IPS-NIHi7 (cell line): ENCODE results near the gene PPP3CA.

Source experiments
- DNase-seq: peaks from one replicate; pipeline ENCODE4 v3.0.0; 2012; ENCODE audit warnings: mixed read lengths; ENCODE audit errors: extremely low spot score

Gene PPP3CA

DNA sequence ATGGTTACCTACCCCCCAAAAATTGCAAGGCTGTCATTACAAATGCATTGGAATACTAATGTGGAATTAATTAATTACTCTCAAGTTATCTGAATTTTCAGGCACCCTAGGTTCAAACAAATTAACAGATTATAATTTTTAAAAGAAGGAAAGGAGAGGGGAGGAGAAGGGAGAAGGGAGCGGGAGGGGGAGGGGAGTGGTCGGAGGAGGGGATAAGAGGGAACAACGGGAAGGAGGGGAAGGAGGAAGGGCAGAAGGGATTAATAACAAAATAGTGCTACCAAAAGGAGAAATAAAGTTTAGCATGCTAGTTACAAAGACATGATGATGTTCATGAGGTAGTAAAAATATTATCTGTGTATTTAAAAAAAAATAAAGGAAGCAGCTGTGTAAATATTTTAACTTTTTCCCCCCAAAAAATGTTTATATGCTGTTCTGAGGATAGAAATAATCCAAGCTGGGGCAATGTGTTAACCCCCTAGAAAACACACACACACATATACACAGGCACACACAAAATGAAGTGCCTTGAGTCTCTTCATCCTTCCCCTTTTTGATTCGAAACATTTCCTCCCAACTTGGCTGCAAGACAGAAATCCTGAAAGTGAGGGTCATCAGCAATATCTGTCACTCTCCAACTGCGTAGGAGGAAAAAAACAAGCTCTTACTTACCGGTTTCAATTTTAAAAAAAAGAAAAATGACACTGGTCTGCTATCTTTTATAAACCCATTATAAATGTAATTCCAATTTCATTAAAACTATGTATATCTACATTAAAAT is 58.8 kb downstream of the PPP3CA start:
- DNase-seq, result peak; percentile 13

DNA sequence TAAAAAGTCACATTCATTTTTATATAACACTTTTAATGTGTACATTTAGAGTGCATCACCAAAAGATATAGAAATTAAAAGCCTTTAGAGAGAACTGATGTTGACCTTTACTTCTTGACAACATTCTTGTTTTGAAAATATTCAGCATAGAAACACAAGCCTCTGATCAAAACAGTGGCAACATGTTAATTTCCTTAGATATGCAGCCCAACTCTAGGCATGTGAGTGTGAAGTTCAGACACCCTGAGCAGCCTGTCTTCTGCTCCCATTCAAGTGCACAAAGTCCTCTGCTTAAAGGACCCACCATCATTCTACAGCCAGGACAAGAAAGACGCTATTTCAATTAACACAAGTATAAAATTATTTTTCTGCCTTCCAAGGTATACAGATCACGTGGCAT is 60.0 kb downstream of the PPP3CA start:
- no peak for DNase-seq

DNA sequence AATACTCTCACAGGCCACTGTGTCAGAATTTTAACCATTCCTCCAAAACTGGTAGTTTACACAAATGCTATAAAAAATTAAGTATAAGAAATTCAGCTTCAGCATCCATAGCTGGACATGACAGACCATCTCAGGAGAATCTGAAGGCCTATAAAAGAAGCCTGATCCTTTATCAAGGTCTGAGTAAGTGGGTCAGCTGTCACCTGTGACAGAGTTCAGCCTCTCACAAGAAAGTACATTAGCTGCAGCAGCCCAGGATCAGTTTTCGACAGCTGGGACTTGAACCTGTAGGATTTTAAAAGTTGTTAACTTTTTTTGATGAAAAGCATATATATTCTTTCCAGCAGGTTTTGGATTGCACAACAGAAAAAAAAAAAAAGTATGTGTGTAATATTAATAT is 60.7 kb downstream of the PPP3CA start:
- no peak for DNase-seq

DNA sequence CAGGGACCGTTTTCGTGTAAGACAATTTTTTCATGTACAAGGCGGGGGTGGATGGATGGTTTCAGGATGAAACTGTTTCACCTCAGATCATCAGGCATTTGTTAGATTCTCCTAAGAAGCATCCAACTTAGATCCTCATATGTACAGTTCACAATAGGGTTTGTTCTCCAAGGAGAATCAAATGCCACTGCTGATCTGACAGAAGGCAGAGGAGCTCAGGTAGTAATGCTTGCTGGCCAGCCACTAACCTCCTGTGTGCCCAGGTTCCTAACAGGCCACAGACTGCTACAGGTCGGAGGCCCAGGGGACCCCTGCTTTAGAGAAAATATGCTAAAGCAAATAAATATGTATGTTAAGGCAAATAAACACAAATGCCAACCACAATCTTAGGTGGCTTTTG is 61.3 kb downstream of the PPP3CA start:
- DNase-seq, result no peak

DNA sequence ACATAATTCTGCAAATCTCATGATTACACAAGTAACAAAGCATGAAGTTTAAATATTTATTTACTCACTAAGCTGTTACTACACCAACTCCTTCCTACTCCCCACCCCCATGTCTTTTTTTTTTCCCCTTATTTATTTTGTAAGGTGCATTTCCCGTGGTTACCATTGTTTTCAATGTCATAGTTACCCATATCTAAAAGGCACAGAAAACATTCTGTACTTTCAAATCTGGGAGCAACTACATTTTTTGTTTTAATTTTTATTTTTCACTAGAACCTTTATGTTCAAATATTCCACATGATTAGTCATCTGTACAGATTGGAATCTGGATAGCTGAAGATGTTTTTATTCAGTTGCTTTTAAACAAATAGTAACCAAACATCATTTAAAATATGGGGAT is 62.8 kb downstream of the PPP3CA start:
- DNase-seq, result no peak

DNA sequence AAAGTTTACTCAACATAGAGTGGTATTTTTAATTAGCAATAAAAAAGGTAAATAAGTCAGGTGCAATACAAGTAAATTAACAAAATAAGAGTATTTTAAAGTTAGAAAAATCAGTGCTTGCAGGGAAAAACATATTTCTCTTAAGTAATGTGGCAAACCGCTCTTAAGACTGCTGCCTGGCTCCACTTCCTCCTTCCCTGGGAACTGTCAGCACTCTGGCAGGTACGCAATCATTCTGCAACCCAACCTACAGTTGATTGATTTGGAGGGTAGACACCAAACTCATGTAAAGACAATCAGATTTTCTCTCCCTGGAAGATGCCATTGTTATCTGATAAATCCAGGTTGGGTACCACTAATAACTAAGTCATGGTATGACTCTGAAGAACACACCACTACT is 63.9 kb downstream of the PPP3CA start:
- no peak for DNase-seq

DNA sequence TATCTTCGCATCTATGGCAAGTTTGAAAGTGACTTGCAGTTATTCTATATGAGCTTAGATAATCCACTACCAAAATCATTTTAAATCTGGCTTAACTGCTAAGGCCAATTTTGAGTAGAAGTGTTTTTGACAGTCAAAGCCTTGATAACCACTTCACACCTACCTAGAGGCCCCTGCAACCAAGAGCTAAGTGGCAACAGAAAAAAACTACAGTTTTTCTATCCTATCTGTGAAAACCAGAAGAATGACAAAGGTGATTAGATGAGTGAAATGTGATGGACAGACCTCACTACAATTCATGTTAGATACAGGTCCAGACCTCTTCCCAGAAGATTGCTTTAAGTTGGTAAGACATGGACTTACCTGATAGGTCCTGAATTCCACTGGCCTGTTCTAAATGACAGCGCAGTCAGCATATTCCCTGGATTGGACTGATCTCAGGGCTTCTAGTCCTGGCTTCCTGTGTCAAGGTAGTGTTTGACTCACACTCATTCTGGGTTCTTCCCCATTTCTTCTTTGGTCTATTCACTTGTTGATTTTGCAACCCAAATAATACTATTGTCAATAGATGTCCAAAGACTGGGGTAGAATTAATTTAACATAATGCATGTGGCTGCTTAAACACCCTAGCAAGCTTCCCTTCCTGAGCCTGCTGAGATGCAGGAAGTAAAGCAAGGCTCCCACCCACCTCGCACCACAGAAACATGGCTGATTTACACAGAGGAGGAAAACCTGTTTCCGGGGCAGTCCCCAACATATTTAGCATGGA is 65.1 kb downstream of the PPP3CA start:
- peak; percentile 26 for DNase-seq

DNA sequence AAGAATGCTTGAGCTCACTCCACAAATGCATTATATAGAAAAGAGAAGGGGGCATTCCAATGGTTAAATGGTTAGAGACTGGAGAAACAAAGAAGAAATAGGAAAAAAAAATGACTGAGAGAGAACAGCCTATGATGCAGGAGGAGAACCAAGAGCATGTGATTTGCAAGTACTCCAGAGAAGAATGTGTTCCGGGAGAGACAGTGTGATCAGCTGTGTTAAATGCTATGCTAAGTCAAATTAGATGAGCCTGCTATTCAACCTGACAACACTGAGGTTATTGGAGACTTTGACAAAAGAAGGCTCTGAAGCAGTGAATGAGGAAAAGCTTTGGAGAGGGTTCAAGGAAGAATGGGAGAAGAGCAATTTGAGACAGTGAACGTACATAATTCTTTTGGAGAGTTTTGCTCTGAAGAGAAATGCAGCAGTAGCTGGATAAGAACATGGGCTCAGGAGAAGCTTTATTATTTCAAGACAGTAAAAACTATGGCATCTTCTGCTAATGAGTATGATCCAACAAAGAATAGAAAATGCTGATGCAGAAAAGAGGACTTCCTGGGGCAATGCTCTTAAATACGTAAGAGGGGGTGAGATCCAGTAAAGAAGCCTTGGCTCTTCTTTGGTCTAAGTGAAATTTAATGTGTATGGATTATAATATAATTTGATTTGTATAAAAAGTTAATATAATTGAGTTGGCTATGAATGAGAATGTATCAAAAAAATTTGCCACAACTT is 66.3 kb downstream of the PPP3CA start:
- no peak for DNase-seq

DNA sequence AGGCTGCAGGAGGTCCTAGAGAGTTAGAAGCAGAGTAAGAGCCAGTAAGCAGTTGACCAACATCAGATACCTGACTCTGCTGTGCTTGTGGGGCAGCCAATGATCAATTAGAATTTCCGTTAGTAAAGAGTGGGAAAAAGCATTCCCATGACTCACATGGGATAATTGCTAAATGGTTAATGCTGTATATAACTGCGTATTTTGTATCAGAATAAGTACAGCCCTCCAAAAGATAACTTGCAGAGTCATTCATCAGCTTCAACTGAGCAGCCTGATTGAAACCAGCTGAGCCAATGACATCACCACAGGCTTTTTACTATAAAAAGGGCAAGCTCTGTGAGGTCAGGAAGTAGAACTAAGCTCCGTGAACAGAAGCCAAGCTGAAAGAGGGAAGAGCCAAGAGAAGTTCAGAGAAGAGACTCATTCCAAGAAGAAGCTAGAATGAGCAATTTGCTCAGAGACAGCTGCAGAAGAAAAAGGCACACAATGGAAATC is 67.9 kb downstream of the PPP3CA start:
- DNase-seq, result peak; percentile 10

DNA sequence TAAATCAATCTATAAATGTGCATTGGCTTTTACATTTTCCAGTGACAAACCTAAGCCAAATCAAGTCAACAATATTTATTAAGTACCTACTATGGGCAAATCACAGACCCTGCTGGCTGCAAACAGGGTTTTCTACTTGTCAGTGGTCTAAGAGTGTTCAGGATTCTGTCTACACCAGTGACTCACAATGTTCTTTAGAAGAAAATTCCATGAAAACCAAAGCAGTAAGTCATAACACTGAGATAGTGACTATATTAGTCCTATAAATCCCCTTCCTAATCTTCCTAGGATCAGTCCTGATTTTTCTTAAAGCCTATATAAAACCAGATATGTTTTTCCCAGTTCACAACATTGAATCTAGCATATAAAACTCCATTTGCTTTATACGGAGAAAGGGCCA is 69.7 kb downstream of the PPP3CA start:
- no peak for DNase-seq

DNA sequence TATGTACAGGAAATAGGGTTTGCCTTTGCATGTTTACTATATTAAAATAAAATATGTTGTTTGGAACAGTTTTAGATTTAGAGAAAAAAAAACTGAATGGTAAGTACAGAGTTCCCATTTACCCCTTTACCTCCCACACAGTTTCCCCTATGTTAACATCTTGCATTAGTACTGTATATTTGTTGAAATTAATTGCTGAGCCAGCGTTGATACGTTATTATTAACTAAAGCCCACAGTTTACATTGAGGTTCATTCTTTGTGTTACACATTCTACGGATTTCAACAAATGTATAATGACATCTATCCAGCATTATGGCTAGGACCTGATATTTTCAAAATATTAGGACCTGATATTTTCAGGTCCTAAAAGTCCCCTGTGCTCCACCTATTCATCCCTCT is 70.7 kb downstream of the PPP3CA start:
- DNase-seq, result no peak

DNA sequence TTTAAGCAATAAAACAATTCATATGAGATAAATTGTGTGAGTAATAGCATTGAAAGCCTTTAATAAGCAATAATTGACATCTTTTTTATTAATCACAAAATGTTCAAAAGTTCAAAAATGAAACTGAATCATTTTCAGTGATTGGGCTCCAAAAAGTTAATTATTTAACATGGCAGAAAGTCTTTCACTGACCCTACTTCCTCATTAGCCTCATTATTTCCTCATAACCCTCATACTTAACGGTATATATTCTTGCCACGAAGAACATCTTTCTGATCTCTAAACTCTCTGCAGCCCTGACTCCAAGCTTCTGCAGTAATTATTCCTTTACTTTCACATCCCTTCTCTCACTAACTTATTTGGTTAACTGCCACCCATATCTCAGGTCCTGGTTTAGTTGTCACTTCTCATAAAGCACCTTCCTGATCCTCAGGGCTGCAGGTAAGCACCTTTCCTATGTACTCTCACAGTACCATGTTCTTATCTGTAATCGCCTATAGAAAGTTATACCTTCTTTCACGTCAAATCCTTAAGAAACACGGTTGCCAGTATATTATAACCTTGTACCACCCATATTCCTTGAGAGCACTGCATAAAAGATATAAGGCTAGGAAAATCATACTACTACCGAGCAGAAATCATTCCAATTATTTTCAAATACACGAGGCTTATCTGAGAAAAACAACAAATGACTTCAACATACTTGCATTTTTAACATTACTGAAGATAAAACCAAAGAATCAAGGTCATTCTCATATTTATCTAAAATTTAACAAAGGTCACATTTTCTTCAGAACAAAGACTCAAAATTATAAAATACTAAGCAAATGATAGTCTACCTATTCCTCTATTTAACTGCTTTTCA is 72.2 kb downstream of the PPP3CA start:
- no peak for DNase-seq

DNA sequence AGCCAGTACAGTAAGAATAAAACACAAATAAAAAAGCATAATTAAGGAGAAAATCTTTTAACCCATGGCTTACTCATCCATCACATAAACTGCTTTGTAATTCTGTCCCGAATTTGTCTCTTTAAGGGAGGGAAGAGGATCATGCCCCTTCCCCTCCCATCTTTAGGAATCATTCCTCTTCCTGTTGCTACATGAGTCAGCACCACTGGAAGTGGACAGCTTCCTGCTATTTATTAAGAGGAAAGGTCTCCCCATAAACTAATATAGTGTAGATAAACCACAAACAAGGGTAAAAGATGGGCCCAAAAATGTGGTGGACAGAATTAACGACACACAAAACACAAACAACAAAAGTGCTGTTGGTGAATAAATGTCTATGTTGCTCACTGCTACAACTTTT is 75.8 kb downstream of the PPP3CA start:
- no peak for DNase-seq

DNA sequence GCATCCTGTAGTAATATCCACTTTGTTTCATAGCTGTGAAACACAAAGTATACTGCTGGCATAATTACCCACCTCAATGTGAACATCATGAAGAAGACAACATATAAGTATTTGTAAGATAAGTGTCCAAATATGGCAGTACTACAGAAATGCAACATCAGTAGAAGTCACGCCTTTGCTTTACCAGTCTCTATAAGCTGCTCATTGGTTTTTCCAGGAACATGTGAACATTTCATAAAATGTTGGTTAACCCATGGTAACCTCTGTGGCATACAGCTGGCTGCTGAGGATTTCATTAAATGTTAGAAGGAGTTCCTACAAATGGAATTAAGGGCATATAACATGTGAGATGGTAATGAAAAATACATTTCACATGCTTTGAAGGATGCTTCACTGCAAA is 77.6 kb downstream of the PPP3CA start:
- no peak for DNase-seq

DNA sequence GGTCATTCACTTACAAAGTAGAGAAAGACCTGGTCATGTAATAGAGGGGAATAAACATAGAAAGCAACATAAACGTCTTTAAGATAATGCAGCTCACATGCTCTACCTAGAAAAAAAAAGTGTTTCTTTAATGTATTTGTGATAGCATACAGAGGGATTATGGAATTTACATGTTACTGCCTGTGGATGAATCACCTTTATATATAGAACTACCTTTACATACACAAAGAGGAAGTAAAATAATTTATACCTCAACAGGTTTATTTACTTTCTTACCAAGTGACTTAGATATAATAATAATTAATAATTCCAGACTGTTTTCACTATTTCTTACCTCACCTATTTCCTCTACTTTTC is 81.5 kb downstream of the PPP3CA start:
- no peak for DNase-seq

DNA sequence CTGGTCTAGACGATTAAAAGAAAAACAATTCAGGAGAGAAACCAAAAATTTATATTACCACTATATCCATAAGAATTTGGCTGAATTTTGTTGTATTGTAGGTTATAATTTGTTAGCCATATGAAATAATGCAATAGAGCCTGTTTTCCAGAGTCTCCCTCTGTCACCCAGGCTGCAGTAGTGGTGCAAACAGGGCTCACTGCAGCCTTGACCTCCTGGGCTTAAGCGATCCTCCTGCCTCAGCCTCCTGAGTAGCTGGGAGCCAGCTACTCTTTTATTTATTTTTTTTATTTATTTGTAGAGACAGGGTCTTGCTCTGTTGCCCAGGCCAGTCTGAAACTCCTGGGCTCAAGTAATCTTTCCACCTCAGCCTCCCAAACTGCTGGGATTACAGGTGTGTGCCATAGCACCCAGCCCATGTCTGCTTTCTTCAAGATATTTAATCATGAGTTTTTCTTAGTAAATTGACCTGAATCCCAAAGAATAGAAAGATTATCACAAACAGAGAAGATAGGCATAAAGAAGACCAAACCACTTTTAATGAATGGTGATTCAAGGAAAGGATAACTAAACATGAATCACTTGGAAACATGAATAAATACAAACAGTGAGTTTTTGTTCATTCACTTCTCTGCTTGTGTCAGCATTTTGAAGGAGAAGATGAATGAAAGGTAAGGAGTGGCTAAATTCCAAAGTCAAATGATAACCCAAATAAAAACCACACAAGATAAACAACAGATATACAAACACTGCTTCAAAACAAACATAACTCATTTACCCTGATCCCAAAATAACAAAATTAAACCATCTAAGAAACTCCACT is 82.1 kb downstream of the PPP3CA start:
- DNase-seq, result no peak

DNA sequence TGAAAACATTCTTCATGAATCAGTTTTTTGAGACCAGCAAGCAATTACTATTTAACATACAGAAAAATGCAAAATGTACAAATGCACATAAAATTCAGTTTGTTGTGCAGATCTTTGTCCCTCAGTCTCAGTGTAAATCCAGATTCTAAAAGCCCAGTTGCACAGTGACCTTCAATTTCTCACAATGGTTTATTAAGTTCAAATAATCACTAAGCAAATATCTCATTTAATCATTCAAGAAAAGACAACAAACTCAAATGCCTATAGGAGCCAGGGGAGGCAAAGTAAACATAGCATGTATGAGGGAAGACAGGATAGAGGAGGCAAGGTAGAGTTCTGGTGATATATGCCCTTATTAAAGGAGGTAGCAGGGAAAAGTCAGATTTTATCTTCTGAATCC is 82.8 kb downstream of the PPP3CA start:
- DNase-seq, result no peak

DNA sequence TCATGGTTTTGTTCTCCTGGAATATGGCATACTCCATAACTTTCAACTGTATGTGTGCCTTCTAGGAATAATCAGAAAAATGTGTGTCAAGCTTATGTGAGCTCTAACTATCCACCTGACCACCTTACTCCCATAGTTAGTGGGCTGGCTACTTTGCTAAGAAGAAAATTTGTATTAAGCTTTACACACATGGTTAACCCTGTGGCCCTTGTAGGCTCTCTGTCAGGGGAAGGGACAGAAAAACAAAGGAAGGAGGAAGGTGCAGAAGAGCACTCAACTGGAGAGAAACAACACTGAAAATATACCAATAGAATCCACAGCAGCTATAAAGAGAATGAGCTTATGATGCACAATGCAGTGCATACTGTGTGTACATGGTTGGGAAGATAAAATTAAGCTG is 84.6 kb downstream of the PPP3CA start:
- DNase-seq, result no peak

DNA sequence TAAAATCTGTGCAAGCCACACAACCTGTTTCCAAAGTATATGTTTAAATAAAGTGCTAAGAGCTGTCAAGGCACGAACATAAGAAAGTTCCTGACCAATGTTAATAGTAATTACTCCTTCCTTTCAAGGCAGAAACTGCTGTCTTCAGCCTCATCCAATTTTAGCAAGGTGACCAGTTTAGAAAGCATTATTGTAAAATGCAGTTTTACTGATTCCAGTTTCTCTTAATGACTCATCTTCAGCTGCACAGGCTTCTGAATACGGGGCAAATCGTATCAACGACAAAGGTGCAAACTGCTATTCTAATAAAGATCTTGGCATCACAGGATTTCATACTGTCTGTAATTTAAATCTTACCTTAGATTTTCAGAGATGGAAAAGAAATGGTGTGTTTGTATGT is 87.5 kb downstream of the PPP3CA start:
- DNase-seq, result no peak

DNA sequence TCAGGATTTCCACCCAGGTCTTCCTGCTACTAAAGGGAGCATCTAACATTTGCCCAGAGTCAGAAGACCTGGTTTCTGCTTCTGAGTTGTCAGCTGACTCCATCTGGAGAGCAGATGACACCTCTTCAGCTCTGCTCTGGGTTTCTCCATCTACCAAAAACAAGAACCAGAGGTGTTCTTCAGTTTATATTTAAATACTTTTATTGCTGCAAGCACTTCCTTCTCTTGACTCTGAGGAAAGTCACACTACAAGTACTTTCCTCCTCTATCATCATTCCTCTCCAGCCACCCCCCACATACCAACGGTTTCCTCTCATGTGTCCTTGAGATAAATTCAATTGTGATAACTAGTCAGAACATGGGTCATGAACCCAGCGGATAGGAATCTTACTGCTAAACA is 88.4 kb downstream of the PPP3CA start:
- DNase-seq, result no peak

DNA sequence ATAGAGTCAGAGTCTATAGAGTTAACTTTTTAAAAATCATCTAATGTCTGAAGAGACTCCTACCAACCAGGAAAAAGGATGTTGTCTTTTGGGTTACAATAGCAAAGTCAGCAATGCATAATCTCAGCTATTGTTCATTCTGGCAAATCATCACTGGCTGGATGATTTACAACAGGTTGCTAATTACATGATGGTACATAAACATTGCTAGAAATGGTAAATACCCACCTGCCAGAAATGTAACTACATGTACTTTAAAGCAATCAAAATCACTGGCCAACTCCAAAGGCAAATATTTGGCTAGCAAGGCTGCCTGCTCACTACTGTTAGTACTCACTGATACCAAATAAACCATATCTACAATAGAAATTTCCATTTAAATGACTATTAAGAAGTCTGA is 91.1 kb downstream of the PPP3CA start:
- no peak for DNase-seq
